GM20000 (cell line): ENCODE measurements around the gene IFFO2.

ENCODE experiments used
- DNase-seq: peaks from one replicate; pipeline ENCODE4 v3.0.0; 2012; ENCODE audit warnings: low spot score
- CTCF ChIP-seq: IDR thresholded peaks from 2 replicates; pipeline ENCODE4 v1.5.1; 2012; ENCODE audit warnings: mild to moderate bottlenecking, control low read depth; ENCODE audit errors: extremely low read depth, missing control alignments

Gene IFFO2

GRCh38 chr1:18972531-18972930, 16.1 kb upstream of the IFFO2 start:
- no peak for TF ChIP-seq CTCF
- DNase-seq, result no peak

GRCh38 chr1:18970762-18971161, 14.3 kb upstream of the IFFO2 start:
- TF ChIP-seq CTCF, result no peak
- DNase-seq, result no peak

GRCh38 chr1:18970358-18970757, 13.9 kb upstream of the IFFO2 start:
- DNase-seq, result no peak

GRCh38 chr1:18967066-18967690, 10.7 kb upstream of the IFFO2 start:
- DNase-seq, result no peak
- no peak for TF ChIP-seq CTCF

More at GRCh38 chr1:18970358-18970757, 13.9 kb upstream of the IFFO2 start:
- TF ChIP-seq CTCF, result no peak

- no peak for DNase-seq
Observed at GRCh38 chr1:18965206-18966173, 9.0 kb upstream of the IFFO2 start.

GRCh38 chr1:18963968-18964367, 7.5 kb upstream of the IFFO2 start:
- no peak for TF ChIP-seq CTCF

More at GRCh38 chr1:18965206-18966173, 9.0 kb upstream of the IFFO2 start:
- TF ChIP-seq CTCF, result no peak

More at GRCh38 chr1:18963968-18964367, 7.5 kb upstream of the IFFO2 start:
- no peak for DNase-seq
